Osteocyte (in vitro differentiated cells): ENCODE results near the gene GRID1. TPM values are rescaled to one million over a fixed set of nuclear protein-coding genes. Genes with fewer than 3 reads are reported as not detected.

Experiments
- DNase-seq: peaks from one replicate; pipeline ENCODE4 v3.0.0; 2021; ENCODE audit warnings: mixed read lengths; ENCODE audit not compliant: unreplicated experiment; ENCODE audit errors: extremely low spot score
- H3K27ac Mint-ChIP-seq: one replicate; pipeline ENCODE4 v1.8.0; 2021; ENCODE audit warnings: mild to moderate bottlenecking, mixed read lengths; ENCODE audit not compliant: unreplicated experiment
- H3K27me3 Mint-ChIP-seq: one replicate; pipeline ENCODE4 v1.8.0; 2021; ENCODE audit warnings: mixed read lengths; ENCODE audit not compliant: unreplicated experiment
- H3K36me3 Mint-ChIP-seq: one replicate; pipeline ENCODE4 v1.8.0; 2021; ENCODE audit warnings: mixed read lengths; ENCODE audit not compliant: unreplicated experiment
- H3K4me1 Mint-ChIP-seq: one replicate; pipeline ENCODE4 v1.8.0; 2021; ENCODE audit warnings: mixed read lengths; ENCODE audit not compliant: unreplicated experiment
- H3K4me3 Mint-ChIP-seq: one replicate; pipeline ENCODE4 v1.8.0; 2021; ENCODE audit warnings: mild to moderate bottlenecking, moderate library complexity, mixed read lengths; ENCODE audit not compliant: unreplicated experiment
- H3K9me3 Mint-ChIP-seq: one replicate; pipeline ENCODE4 v1.8.0; 2021; ENCODE audit warnings: mixed read lengths; ENCODE audit not compliant: unreplicated experiment
- total RNA-seq: library from RNA; stranded (reverse); gene quantifications from 2 replicates; pipeline ENCODE4 v1.2.1, GENCODE V29; 2021
- TF ChIP-seq, protein P1 (sequence below): fragments of 200-600 bp; sonication (generic); IDR thresholded peaks from 2 replicates; pipeline ENCODE4 v1.5.0; 2021; ENCODE audit warnings: antibody characterized with exemption, mild to moderate bottlenecking, moderate library complexity

Gene GRID1
- total RNA-seq, 1 donor from 2014 or later = 0.11 TPM

DNA sequence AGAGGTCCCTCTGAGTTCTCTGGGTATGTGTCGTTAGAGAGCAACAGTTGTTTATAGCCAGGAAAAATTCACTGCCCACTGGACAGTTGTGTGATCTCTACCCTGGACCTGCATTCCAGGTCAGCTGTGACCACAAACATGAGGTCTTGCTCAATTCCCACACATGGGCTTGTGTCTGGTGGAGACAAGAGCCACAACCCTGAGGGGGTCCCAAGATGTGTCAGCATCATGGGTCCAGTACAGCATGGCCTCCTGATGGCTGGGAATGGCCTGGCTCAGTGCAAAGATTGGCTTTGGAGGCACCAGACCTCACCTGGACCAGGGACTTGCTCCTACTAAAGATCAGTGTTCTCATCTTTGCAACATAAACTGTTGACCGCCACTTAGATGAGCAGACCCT, 751.6 kb downstream of the GRID1 start:
- TF ChIP-seq, protein P1, sequence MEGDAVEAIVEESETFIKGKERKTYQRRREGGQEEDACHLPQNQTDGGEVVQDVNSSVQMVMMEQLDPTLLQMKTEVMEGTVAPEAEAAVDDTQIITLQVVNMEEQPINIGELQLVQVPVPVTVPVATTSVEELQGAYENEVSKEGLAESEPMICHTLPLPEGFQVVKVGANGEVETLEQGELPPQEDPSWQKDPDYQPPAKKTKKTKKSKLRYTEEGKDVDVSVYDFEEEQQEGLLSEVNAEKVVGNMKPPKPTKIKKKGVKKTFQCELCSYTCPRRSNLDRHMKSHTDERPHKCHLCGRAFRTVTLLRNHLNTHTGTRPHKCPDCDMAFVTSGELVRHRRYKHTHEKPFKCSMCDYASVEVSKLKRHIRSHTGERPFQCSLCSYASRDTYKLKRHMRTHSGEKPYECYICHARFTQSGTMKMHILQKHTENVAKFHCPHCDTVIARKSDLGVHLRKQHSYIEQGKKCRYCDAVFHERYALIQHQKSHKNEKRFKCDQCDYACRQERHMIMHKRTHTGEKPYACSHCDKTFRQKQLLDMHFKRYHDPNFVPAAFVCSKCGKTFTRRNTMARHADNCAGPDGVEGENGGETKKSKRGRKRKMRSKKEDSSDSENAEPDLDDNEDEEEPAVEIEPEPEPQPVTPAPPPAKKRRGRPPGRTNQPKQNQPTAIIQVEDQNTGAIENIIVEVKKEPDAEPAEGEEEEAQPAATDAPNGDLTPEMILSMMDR = no peak
- H3K4me1 Mint-ChIP-seq = no peaks in the 10 kb centered on the region
- H3K27me3 Mint-ChIP-seq = no peaks in the 10 kb centered on the region
- peaks cover 12% of the 10 kb centered on the region for H3K9me3 Mint-ChIP-seq
- peak; percentile 38 for DNase-seq
- H3K27ac Mint-ChIP-seq = no peak overlapping the region
- H3K36me3 Mint-ChIP-seq = no peaks in the 10 kb centered on the region
- no peak overlapping the region for H3K4me3 Mint-ChIP-seq

DNA sequence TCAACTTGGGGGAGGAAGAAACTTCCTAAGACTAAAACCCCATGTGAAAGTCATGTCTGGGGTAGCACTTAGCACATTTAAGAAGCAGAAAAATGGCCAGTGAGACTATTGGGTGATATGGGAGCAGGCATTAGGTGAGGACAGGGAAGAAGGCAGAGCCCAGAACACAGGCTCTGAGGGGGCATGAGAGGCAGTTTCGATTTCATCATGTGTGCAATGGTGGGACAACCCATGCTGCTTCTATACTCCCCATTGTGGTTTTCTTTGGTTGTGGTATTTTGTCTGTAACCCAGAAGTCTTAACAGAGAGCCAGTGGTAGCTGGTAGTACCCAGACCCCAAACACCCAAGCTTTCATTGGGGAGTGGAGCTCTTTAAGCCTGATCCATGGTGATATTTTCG, 752.0 kb downstream of the GRID1 start:
- TF ChIP-seq, protein P1 = no peak
- DNase-seq = peak; percentile 15
- H3K36me3 Mint-ChIP-seq = no peaks in the 10 kb centered on the region
- no peaks in the 10 kb centered on the region for H3K4me1 Mint-ChIP-seq
- H3K27me3 Mint-ChIP-seq = no peaks in the 10 kb centered on the region
- no peak overlapping the region for H3K27ac Mint-ChIP-seq
- no peak overlapping the region for H3K4me3 Mint-ChIP-seq
- peaks cover 12% of the 10 kb centered on the region for H3K9me3 Mint-ChIP-seq

DNA sequence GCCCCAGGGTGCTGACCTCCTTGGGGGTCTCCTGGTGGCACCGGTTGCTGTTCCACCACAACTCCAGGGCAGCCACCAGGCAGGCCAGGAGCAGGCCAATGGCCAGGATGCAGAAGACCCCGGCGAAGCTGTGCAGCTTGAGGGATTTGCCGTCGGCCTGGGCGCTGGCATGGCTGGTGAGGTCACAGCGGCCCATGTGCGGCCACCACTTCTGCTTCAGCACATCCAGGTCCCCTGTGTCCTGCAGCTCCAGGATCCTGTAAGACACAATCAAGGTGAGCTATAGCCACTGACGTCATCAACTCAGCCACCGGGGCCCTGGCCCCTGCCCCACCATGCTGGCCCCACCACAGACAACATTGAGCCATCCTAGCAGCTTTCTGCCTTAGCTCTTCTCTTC, 753.2 kb downstream of the GRID1 start:
- DNase-seq = peak; percentile 65
- H3K27ac Mint-ChIP-seq = no peak overlapping the region
- H3K9me3 Mint-ChIP-seq = peaks cover 11% of the 10 kb centered on the region
- H3K27me3 Mint-ChIP-seq = no peaks in the 10 kb centered on the region
- no peaks in the 10 kb centered on the region for H3K36me3 Mint-ChIP-seq
- TF ChIP-seq, protein P1 = no peak
- H3K4me3 Mint-ChIP-seq = no peak overlapping the region
- H3K4me1 Mint-ChIP-seq = no peaks in the 10 kb centered on the region

DNA sequence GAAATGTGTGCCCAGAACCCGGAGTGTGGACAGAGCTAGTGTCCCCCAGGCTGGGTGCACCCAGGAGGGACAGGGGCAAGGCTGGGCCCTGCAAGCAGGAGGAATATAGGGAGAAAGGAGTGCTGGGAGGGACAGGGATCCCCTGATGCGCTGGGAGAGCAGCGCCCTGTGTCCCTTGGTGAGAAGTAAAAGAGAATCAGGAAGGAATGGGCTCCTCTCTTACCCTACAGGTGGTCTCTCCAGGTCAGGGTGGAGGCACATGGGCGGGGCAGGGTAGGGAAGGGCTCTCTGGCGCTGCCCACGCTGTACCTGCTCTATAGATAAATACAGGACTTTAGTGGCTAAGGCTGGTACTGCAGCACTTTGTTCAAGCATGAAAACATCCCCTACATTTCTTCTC, 753.8 kb downstream of the GRID1 start:
- Mint-ChIP-seq H3K4me1 (no peaks in the 10 kb centered on the region), H3K36me3 (no peaks in the 10 kb centered on the region), H3K4me3 (no peak overlapping the region), H3K9me3 (peaks cover 7% of the 10 kb centered on the region), H3K27ac (no peak overlapping the region), H3K27me3 (no peaks in the 10 kb centered on the region)
- TF ChIP-seq, protein P1 = peak; percentile 8
- peak; percentile 79 for DNase-seq

DNA sequence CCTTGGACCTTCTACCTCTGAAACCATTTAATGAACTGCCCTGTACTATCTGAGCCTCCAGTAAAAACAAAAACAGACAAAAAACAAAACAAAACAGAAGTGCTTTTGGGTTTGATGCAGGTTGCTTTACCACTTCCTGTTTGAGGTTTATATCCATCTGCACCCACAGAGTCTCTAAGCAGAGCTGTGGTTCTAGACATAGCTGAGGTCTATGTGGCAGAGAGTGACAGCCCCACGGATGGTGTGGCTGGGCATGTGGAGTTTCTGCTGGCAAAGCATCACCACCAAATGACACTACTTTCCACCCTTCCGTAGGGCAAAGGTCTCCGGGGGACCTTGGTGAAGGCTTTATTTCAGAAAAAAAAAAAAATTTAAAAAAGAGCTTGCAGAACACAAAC, 754.2 kb downstream of the GRID1 start:
- no peaks in the 10 kb centered on the region for H3K4me1 Mint-ChIP-seq
- no peak overlapping the region for H3K27ac Mint-ChIP-seq
- H3K4me3 Mint-ChIP-seq = no peak overlapping the region

More for the DNA sequence above, 754.2 kb downstream of the GRID1 start:
- no peaks in the 10 kb centered on the region for H3K36me3 Mint-ChIP-seq
- TF ChIP-seq, protein P1 = no peak
- DNase-seq = peak; percentile 51
- peaks cover 7% of the 10 kb centered on the region for H3K9me3 Mint-ChIP-seq
- H3K27me3 Mint-ChIP-seq = no peaks in the 10 kb centered on the region
